ENCODE results near the gene PCDHGA1.

PCDHGA1 gene

GRCh38 chr5:141547921-141548320 lies 217.6 kb downstream of the PCDHGA1 start:
- no peak for DNase-seq

DNA sequence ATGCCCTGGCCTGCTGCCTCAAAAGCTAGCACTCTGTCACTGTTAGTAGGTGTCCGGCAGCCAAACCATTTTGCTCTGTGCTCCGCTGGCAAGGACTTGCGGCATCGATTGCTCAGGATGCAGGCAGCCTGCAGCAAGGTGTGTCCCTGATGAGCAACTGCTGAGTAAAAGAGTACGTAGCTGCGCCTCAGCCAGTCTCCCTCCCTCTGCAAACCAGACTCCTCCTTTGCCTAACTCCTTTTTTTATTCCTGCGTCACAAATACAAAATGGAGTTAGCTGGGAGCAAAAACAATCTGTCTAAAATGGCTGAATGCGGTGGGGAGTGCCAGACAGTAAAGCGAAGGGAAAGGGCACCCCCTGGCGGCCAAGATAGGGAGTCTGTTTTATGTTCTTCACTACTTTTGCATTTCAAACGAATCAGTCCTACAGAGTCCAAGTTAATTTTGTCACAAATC lies 227.4 kb downstream of the PCDHGA1 start:
- peak; percentile 83 for DNase-seq

DNA sequence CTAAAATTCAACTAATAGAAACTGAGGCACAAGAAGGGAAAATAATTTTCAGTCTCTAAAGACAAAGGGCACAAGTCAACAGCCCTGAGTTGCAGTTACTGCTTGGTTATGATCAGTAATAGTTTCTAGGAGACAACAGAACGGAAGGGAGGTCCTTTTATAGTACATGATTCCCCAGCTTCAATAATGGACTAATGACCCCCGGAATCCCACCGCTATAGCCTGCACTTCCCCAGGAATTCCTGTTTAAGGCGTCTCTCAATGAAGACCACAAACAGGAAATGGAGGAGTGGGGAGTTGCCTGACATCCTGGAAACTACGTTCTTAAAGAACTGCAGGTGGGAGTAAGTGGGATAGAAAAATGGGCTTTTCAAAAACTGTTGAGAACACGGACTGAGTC lies 227.8 kb downstream of the PCDHGA1 start:
- DNase-seq = no peak

DNA sequence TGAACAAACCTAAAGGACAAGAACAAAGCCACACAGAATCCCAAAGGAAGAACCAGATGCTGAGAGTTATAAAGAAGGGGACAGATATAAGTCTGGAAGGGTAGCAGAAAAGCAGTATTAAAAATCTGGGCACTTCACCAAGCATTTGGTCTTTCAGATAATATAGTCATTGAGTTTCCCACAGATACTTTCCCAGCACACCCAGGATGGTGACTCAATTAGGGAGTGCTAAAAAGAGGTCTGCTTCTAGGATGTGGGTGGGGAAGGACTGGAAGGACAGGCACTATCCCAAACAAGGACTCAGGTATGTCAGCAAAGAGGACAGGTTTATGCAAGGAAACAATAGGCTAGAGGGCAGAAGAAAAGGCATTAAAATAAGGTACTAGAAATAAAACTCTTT lies 229.1 kb downstream of the PCDHGA1 start:
- no peak for DNase-seq

DNA sequence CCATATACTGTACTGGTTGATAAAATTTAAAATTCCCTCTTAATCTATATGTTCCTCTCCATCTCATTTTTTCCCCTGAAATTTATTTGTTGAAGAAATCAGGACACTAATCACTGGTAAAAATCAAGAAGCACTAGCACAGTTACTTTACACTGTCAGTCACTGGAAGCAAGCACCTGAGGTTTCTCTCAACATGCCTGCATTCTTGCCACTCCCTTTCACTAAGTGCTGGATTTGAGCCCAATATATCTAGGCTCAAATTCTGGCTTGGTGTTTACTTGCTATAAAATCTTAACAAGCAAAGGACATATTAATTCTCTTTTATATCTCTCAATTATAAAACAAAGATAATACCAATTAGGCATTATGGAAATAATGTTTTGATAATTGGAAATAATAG lies 229.8 kb downstream of the PCDHGA1 start:
- no peak for DNase-seq

- no peak for DNase-seq
Observed at GRCh38 chr5:141560725-141561483, 230.6 kb downstream of the PCDHGA1 start.
